H1 (cell line): ENCODE measurements around the gene RNF126. TPM values are rescaled to one million over a fixed set of nuclear protein-coding genes. Genes with fewer than 3 reads are reported as not detected.

ENCODE experiments used
- CTCF ChIA-PET: fragments of 300-600 bp; sonication (Branson Sonifier 250); formaldehyde crosslinking; loops from one replicate; lab custom pipeline; 2021; ENCODE audit not compliant: partially characterized antibody; lab: Charles Lee
- POLR2A ChIA-PET: fragments of 300-600 bp; sonication (Branson Sonifier 250); formaldehyde crosslinking; loops from one replicate; lab custom pipeline; 2021; ENCODE audit warnings: inconsistent platforms; ENCODE audit not compliant: partially characterized antibody; lab: Charles Lee
- DNase-seq, 2 experiments: peaks; one replicate each; pipeline versions ENCODE4 v3.0.0 to v3.0.0-alpha.2; 2010 to 2022; ENCODE audit warnings: low spot score in 2 of 2, low read depth in 1 of 2, mixed read lengths in 1 of 2
- FAIRE-seq: peaks from 2 replicates; lab custom pipeline; 2011; peaks lifted over from hg19 to GRCh38; lab: Jason Lieb, UNC
- H2AFZ ChIP-seq: 2 replicates; pipeline ENCODE4 v1.8.1; 2012; ENCODE audit warnings: low read length, inconsistent platforms
- H2AK5ac ChIP-seq: 2 replicates; pipeline ENCODE4 v1.6.1; 2013; ENCODE audit warnings: low read depth, low read length
- H2BK120ac ChIP-seq: replicated peaks from 2 replicates; pipeline ENCODE3; 2013; ENCODE audit warnings: low read depth, low read length, inconsistent platforms
- H2BK12ac ChIP-seq: 2 replicates; pipeline ENCODE4 v1.6.1; 2013; ENCODE audit warnings: low read depth, low read length
- H2BK15ac ChIP-seq: 2 replicates; pipeline ENCODE4 v1.6.1; 2013; ENCODE audit warnings: low read length
- H2BK20ac ChIP-seq: 2 replicates; pipeline ENCODE4 v1.6.1; 2013; ENCODE audit warnings: low read length
- H2BK5ac ChIP-seq: 2 replicates; pipeline ENCODE4 v1.6.1; 2013; ENCODE audit warnings: low read depth, low read length
- H3K14ac ChIP-seq: 2 replicates; pipeline ENCODE4 v1.6.1; 2013; ENCODE audit warnings: inconsistent platforms; ENCODE audit not compliant: insufficient read length
- H3K18ac ChIP-seq: 2 replicates; pipeline ENCODE4 v1.6.1; 2013; ENCODE audit warnings: low read length; ENCODE audit errors: extremely low read depth
- H3K23ac ChIP-seq: 2 replicates; pipeline ENCODE4 v1.6.1; 2013; ENCODE audit warnings: inconsistent platforms; ENCODE audit not compliant: insufficient read length
- H3K23me2 ChIP-seq: 2 replicates; pipeline ENCODE4 v1.6.1; 2013; ENCODE audit warnings: low read depth, low read length
- H3K27ac ChIP-seq: 2 replicates; pipeline ENCODE4 v1.6.1; 2011; ENCODE audit warnings: low read depth, low read length, inconsistent platforms
- H3K27me3 ChIP-seq, 4 experiments: replicated peaks in 1 of 4; 1 replicate in 1 of 4; 2 replicates in 3 of 4; pipeline versions ENCODE4 v1.6.1 to v1.8.1; 2011 to 2013; ENCODE audit warnings: low read length in 3 of 4, mild to moderate bottlenecking in 3 of 4, inconsistent platforms in 2 of 4, mixed read lengths in 2 of 4, moderate library complexity in 1 of 4; ENCODE audit not compliant: control insufficient read depth in 3 of 4, insufficient read depth in 3 of 4; ENCODE audit errors: extremely low read depth in 1 of 4
- H3K36me3 ChIP-seq, 4 experiments: 2 replicates each; pipeline versions ENCODE4 v1.6.1 to v1.8.1; 2011 to 2013; ENCODE audit warnings: mild to moderate bottlenecking in 4 of 4, low read length in 3 of 4, moderate library complexity in 2 of 4, control low read depth in 1 of 4, inconsistent platforms in 1 of 4; ENCODE audit not compliant: insufficient read depth in 4 of 4, control insufficient read depth in 2 of 4
- H3K4ac ChIP-seq: replicated peaks from 2 replicates; pipeline ENCODE3; 2013; ENCODE audit warnings: low read length, low read depth, mixed read lengths, inconsistent platforms; ENCODE audit not compliant: insufficient read length
- H3K4me1 ChIP-seq, 4 experiments: replicated peaks in 1 of 4; 1 replicate in 1 of 4; 2 replicates in 3 of 4; pipeline versions ENCODE4 v1.6.1 to v1.8.1; 2011 to 2013; ENCODE audit warnings: low read length in 3 of 4, inconsistent platforms in 2 of 4, mixed read lengths in 1 of 4; ENCODE audit not compliant: insufficient read depth in 4 of 4, control insufficient read depth in 3 of 4
- H3K4me2 ChIP-seq, 2 experiments: 2 replicates each; pipeline versions ENCODE4 v1.6.1 to v1.8.1; 2011 to 2013; ENCODE audit warnings: low read depth in 2 of 2, low read length in 2 of 2, control low read depth in 1 of 2, inconsistent platforms in 1 of 2, mild to moderate bottlenecking in 1 of 2; ENCODE audit not compliant: insufficient read depth in 1 of 2
- H3K4me3 ChIP-seq, 4 experiments: fragments of 200-600, 300-600 bp in 1 of 4; sonication (generic), shearing (Covaris generic), sonication (Bioruptor Twin) in 1 of 4; 2 replicates each; pipeline versions ENCODE4 v1.5.1 to v1.8.1; 2011 to 2016; ENCODE audit warnings: low read length in 4 of 4, low read depth in 3 of 4, control low read depth in 2 of 4, inconsistent platforms in 2 of 4, mild to moderate bottlenecking in 2 of 4, mixed read lengths in 1 of 4, moderate library complexity in 1 of 4; ENCODE audit not compliant: insufficient read depth in 2 of 4; ENCODE audit errors: extremely low read depth in 1 of 4
- H3K56ac ChIP-seq: replicated peaks from 2 replicates; pipeline ENCODE3; 2013; ENCODE audit warnings: low read depth, mild to moderate bottlenecking, mixed read lengths, low read length, inconsistent platforms; ENCODE audit not compliant: insufficient read length
- H3K79me1 ChIP-seq: 2 replicates; pipeline ENCODE4 v1.6.1; 2013; ENCODE audit warnings: low read depth, low read length, control low read depth
- H3K79me2 ChIP-seq, 2 experiments: 2 replicates each; pipeline versions ENCODE4 v1.6.1 to v1.8.1; 2012 to 2013; ENCODE audit warnings: low read length in 2 of 2, mild to moderate bottlenecking in 2 of 2, inconsistent platforms in 1 of 2; ENCODE audit not compliant: insufficient read depth in 2 of 2, control insufficient read depth in 1 of 2
- H3K9ac ChIP-seq, 4 experiments: replicated peaks in 1 of 4; 1 replicate in 1 of 4; 2 replicates in 3 of 4; pipeline versions ENCODE4 v1.6.1 to v1.8.1; 2011 to 2013; ENCODE audit warnings: low read depth in 3 of 4, low read length in 3 of 4, control low read depth in 2 of 4, mild to moderate bottlenecking in 2 of 4, moderate library complexity in 2 of 4, inconsistent platforms in 1 of 4; ENCODE audit errors: extremely low read depth in 1 of 4
- H3K9me3 ChIP-seq, 2 experiments: 2 replicates each; pipeline versions ENCODE4 v1.6.1 to v1.8.1; 2012 to 2013; ENCODE audit warnings: mild to moderate bottlenecking in 2 of 2, moderate library complexity in 2 of 2, control low read depth in 1 of 2, inconsistent platforms in 1 of 2, low read depth in 1 of 2, low read length in 1 of 2, mixed read lengths in 1 of 2; ENCODE audit not compliant: insufficient read depth in 2 of 2
- H4K20me1 ChIP-seq, 2 experiments: replicated peaks in 1 of 2; 2 replicates each; pipeline versions ENCODE3 to v1.8.1; 2011 to 2013; ENCODE audit warnings: inconsistent platforms in 2 of 2, low read length in 2 of 2, mild to moderate bottlenecking in 1 of 2; ENCODE audit not compliant: insufficient read depth in 2 of 2, control insufficient read depth in 1 of 2
- H4K5ac ChIP-seq: 2 replicates; pipeline ENCODE4 v1.6.1; 2013; ENCODE audit warnings: low read length, low read depth, mixed read lengths, inconsistent platforms; ENCODE audit not compliant: insufficient read length
- H4K8ac ChIP-seq: 2 replicates; pipeline ENCODE4 v1.8.0; 2013; ENCODE audit warnings: mild to moderate bottlenecking, moderate library complexity, low read length, inconsistent platforms; ENCODE audit not compliant: insufficient read depth; ENCODE audit errors: extremely low read depth
- H4K91ac ChIP-seq: replicated peaks from 2 replicates; pipeline ENCODE3; 2013; ENCODE audit warnings: low read length, mixed read lengths, inconsistent platforms; ENCODE audit not compliant: insufficient read length
- POU5F1 ChIP-seq: IDR thresholded peaks from 2 replicates; pipeline ENCODE4 v1.6.1; 2011; ENCODE audit warnings: low read depth, mild to moderate bottlenecking, low read length, moderate library complexity
- WGBS, 2 experiments: shearing (Covaris generic) in 1 of 2; methylation state at CpG; one replicate each; pipeline versions ENCODE4 v1.1.6 to v1.1.7; 2013 to 2015; ENCODE audit warnings: low lambda C conversion rate in 2 of 2, mixed read lengths in 2 of 2, inconsistent platforms in 1 of 2, low coverage in 1 of 2, missing lambda C conversion rate in 1 of 2; ENCODE audit not compliant: insufficient replicate concordance in 2 of 2, insufficient coverage in 1 of 2, insufficient read length in 1 of 2; ENCODE audit errors: extremely low coverage in 1 of 2, missing lambda C conversion rate in 1 of 2; 5-methylcytosine and 5-hydroxymethylcytosine counted together
- polyA plus RNA-seq, 7 experiments: library from polyadenylated mRNA; depleted of rRNA in 3 of 7; stranded (reverse) in 5 of 7; unstranded in 2 of 7; fragments of >200 nt in 5 of 7; fragments of 200-250 nt in 2 of 7; gene quantifications; 1 replicate in 5 of 7; 2 replicates in 1 of 7; 4 replicates in 1 of 7; pipeline versions ENCODE4 v1.2.1 to v1.2.3, GENCODE V29; 2011 to 2013; ENCODE audit warnings: missing spikeins in 2 of 7, mixed read lengths in 2 of 7
- total RNA-seq: library from RNA; stranded (reverse); fragmentation: NEBNext Ultra II Directional; extraction: Animal tissue kit (Norgen Biotek cat#: 25700); gene quantifications from 2 replicates; pipeline ENCODE4 v1.2.1, GENCODE V29; 2021

Gene RNF126
- total and polyA plus RNA-seq, 2 of the 8 experiments (the other 6 are each of a cell fraction or from before 2014, with no cell fraction given): 21.8 to 68.0 TPM

DNA sequence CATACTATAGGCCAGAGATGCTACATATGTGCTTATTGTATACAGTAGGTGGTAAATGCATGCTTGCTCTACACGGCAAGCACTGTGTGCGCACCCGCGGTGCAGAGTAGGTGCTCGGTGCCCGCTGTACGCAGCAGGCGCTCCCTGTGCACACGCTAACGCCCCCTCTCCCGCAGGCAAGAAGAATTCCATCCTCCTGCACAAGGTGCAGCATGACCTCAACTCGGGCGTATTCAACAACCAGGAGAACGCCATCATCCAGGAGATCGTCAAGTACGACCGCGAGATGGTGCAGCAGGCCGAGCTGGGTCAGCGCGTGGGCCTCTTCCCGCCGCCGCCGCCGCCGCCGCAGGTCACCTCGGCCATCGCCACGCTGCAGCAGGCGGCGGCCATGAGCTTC is 47.4 kb downstream of the RNF126 start:
- Histone ChIP-seq H2BK12ac (no peak overlapping the region), H3K36me3 (peaks cover 2 to 42% (median 20%) of the 10 kb centered on the region in 4 experiments; a peak in 5 of 8 replicates), H3K4me2 (no peak overlapping the region), H3K4ac (no peak overlapping the region), H3K9ac (no peak overlapping the region), H3K79me2 (no peaks in the 10 kb centered on the region), H3K9me3 (no peaks in the 10 kb centered on the region), H3K18ac (no peak overlapping the region), H2BK120ac (no peak overlapping the region), H4K8ac (no peak overlapping the region; the same call in 1 of the 2 replicates), H3K23me2 (no peaks in the 10 kb centered on the region), H3K23ac (no peak overlapping the region), H4K20me1 (peaks cover 0 to 9% of the 10 kb centered on the region in 2 experiments), H3K4me3 (no peak overlapping the region), H3K27ac (no peak overlapping the region), H4K5ac (no peak overlapping the region), H2BK5ac (no peak overlapping the region), H3K14ac (no peak overlapping the region), H3K4me1 (no peaks in the 10 kb centered on the region), H3K27me3 (no peaks in the 10 kb centered on the region), H3K79me1 (no peaks in the 10 kb centered on the region), H2BK20ac (no peak overlapping the region), H2AK5ac (no peak overlapping the region), H4K91ac (no peak overlapping the region), H3K56ac (no peak overlapping the region), H2AFZ (no peak overlapping the region), H2BK15ac (no peak overlapping the region)
- FAIRE-seq (no peak), DNase-seq (no peak)
- WGBS, 2 experiments: 95% methylated on average over 21 of the region's 33 CpGs; no CpG with 5 or more reads in 1 of the 2 experiments
- POLR2A ChIA-PET: interaction anchor here (0.5 to 2.1 kb wide), 5 partner anchors 16 to 32 kb away, joined by 3 to 6 read pairs (median 4); no protein-coding TSS in a partner anchor
- CTCF ChIA-PET: interaction anchor here (0.9 kb wide), 1 partner anchor 10 kb away, joined by 3 read pairs; no protein-coding TSS in a partner anchor
- no peak for TF ChIP-seq POU5F1
